ENCODE results near the gene PRDM15. TPM values are rescaled to one million over a fixed set of nuclear protein-coding genes. Genes with fewer than 3 reads are reported as not detected.

PRDM15 gene
- total and polyA plus RNA-seq, 2 experiments from 2014 or later = 2.3 to 4.2 TPM

DNA sequence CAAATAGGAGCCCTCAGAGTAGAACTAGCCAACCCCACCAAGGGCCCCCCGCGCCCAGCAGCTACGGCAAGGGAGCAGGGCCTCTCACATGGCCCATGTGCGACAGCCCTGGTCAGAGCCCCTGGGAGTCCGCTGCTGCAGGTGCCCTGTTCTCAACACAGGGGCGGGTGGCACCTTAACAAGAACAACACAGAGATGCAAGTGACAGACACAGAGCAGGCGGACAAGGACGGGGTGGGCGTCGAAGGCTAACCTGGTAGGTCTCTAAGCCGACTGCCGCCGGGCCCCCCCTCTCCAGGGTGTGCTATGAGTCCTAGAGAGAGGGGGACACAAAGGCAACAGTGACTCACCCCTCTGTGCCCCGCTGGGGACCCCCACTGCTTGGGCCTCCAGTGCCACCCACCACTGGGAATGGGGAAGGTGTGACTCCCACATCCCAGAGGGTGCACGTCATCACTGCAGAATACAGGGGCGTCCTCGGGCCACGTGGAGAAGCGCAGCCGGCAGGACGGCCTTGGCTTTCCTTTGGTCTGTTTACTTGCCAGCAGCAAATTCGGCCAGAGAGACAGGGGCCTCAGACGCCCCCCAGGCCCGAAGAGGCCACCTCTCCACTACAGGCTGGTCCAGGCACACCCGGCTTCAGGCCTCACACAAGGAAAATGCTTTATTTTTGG lies 44.8 kb downstream of the PRDM15 start:
- Histone ChIP-seq H3F3A (ENCODE audit: insufficient read depth) (no peaks in the 10 kb centered on the region), H3K27ac (no peak overlapping the region), H3K79me2 (ENCODE audit: insufficient read depth) (no peaks in the 10 kb centered on the region), H4K20me1 (ENCODE audit: insufficient read depth) (no peaks in the 10 kb centered on the region), H3K4me3 (no peak overlapping the region), H3K9me3 (ENCODE audit: low read depth) (no peaks in the 10 kb centered on the region), H3K9me2 (ENCODE audit: insufficient read depth) (no peaks in the 10 kb centered on the region), H3K4me1 (ENCODE audit: insufficient read depth) (no peaks in the 10 kb centered on the region), H2AFZ (no peak overlapping the region), H3K4me2 (ENCODE audit: unreplicated experiment) (no peak overlapping the region), H3K36me3 (ENCODE audit: low read depth) (no peaks in the 10 kb centered on the region), H3K27me3 (replicated peaks; ENCODE audit: insufficient read depth) (no peaks in the 10 kb centered on the region), H3K9ac (no peak overlapping the region)
- no peak for DNase-seq
- in situ Hi-C loops (cut with MboI) = no loop called here
- TF ChIP-seq EZH2phosphoT487 (IDR thresholded peaks at IDR 0.05; ENCODE audit: insufficient read depth, low read depth) = no peak
- WGBS, 2 experiments (ENCODE audit: low coverage in 1 of 2, low lambda C conversion rate in 2 of 2, missing lambda C conversion rate in 2 of 2) = 87 to 88% methylated on average over 24 to 25 of the region's 25 CpGs

GRCh38 chr21:41833497-41834115 lies 45.5 kb downstream of the PRDM15 start:
- in situ Hi-C loops (cut with MboI) = no loop called here

GRCh38 chr21:41832596-41833496 lies 46.3 kb downstream of the PRDM15 start:
- no peak overlapping the region for H3K27ac ChIP-seq
- H3K9me2 ChIP-seq (ENCODE audit: insufficient read depth) = no peaks in the 10 kb centered on the region
- in situ Hi-C loops (cut with MboI) = no loop called here
- H3K36me3 ChIP-seq (ENCODE audit: low read depth) = no peaks in the 10 kb centered on the region
- H3K27me3 ChIP-seq (replicated peaks; ENCODE audit: insufficient read depth) = no peaks in the 10 kb centered on the region
- no peak overlapping the region for H3K4me3 ChIP-seq
- no peaks in the 10 kb centered on the region for H3K9me3 ChIP-seq (ENCODE audit: low read depth)
- TF ChIP-seq EZH2 (IDR thresholded peaks at IDR 0.05; ENCODE audit: insufficient read depth, poor library complexity, severe bottlenecking) = no peak
- TF ChIP-seq EZH2phosphoT487 (IDR thresholded peaks at IDR 0.05; ENCODE audit: insufficient read depth, low read depth) = no peak
- no peaks in the 10 kb centered on the region for H3K4me1 ChIP-seq (ENCODE audit: insufficient read depth)
- H4K20me1 ChIP-seq (ENCODE audit: insufficient read depth) = no peaks in the 10 kb centered on the region
- DNase-seq = no peak
- no peaks in the 10 kb centered on the region for H3K79me2 ChIP-seq (ENCODE audit: insufficient read depth)
- H2AFZ ChIP-seq = no peak overlapping the region
- WGBS, 2 experiments (ENCODE audit: low coverage in 1 of 2, low lambda C conversion rate in 2 of 2, missing lambda C conversion rate in 2 of 2) = 90% methylated on average over 16 to 17 of the region's 17 CpGs
- no peaks in the 10 kb centered on the region for H3F3A ChIP-seq (ENCODE audit: insufficient read depth)
- no peak overlapping the region for H3K9ac ChIP-seq
- no peak overlapping the region for H3K4me2 ChIP-seq (ENCODE audit: unreplicated experiment)

More at GRCh38 chr21:41833497-41834115, 45.5 kb downstream of the PRDM15 start:
- no peaks in the 10 kb centered on the region for H3K9me2 ChIP-seq (ENCODE audit: insufficient read depth)
- no peaks in the 10 kb centered on the region for H3F3A ChIP-seq (ENCODE audit: insufficient read depth)
- no peak overlapping the region for H3K27ac ChIP-seq
- H3K9me3 ChIP-seq (ENCODE audit: low read depth) = no peaks in the 10 kb centered on the region
- 98% methylated on average over 13 of the region's 13 CpGs for WGBS, 2 experiments (ENCODE audit: low coverage in 1 of 2, low lambda C conversion rate in 2 of 2, missing lambda C conversion rate in 2 of 2)
- no peak for DNase-seq
- H3K4me1 ChIP-seq (ENCODE audit: insufficient read depth) = no peaks in the 10 kb centered on the region
- no peak overlapping the region for H3K4me3 ChIP-seq
- no peaks in the 10 kb centered on the region for H3K27me3 ChIP-seq (replicated peaks; ENCODE audit: insufficient read depth)
- no peaks in the 10 kb centered on the region for H3K79me2 ChIP-seq (ENCODE audit: insufficient read depth)
- no peaks in the 10 kb centered on the region for H3K36me3 ChIP-seq (ENCODE audit: low read depth)
- no peak overlapping the region for H3K4me2 ChIP-seq (ENCODE audit: unreplicated experiment)
- no peaks in the 10 kb centered on the region for H4K20me1 ChIP-seq (ENCODE audit: insufficient read depth)
- no peak overlapping the region for H2AFZ ChIP-seq
- TF ChIP-seq EZH2phosphoT487 (IDR thresholded peaks at IDR 0.05; ENCODE audit: insufficient read depth, low read depth) = no peak
- no peak for TF ChIP-seq EZH2 (IDR thresholded peaks at IDR 0.05; ENCODE audit: insufficient read depth, poor library complexity, severe bottlenecking)
- H3K9ac ChIP-seq = no peak overlapping the region

DNA sequence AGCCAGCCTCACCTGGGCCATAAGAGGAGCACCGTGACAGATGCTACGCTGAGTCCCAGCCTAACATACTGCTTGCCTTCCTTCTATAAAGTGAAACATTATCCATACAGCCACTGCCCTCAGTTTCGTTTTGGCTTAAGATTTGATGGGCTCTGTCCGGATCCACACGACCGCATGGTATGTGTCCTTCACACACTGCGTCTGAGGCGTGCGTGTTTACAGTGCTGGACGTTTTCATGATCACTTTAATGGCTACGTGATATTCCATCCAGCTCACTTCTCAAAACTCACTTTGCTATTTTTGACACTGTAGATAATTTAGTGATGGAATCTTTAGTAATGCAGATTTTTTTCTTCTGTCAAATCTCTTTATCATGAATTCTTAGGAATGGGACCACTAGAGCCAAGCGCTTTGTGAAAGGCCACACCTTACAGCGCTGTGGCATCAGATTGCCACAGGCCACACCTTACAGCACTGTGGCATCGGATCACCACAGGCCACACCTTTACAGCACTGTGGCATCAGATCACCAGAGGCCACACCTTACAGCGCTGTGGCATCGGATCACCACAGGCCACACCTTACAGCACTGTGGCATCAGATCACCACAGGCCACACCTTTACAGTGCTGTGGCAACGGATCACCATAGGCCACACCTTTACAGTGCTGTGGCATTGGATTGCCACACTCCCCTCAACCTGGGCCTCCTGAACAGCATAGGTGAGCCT lies 47.1 kb downstream of the PRDM15 start:
- no peak for DNase-seq
- 98% methylated on average over 16 to 17 of the region's 17 CpGs for WGBS, 2 experiments (ENCODE audit: low coverage in 1 of 2, low lambda C conversion rate in 2 of 2, missing lambda C conversion rate in 2 of 2)
- H3K27ac ChIP-seq = no peak overlapping the region

More for the DNA sequence above, 47.1 kb downstream of the PRDM15 start:
- Histone ChIP-seq H3K9me3 (ENCODE audit: low read depth) (no peaks in the 10 kb centered on the region), H3K4me2 (ENCODE audit: unreplicated experiment) (no peak overlapping the region), H3F3A (ENCODE audit: insufficient read depth) (no peaks in the 10 kb centered on the region), H2AFZ (no peak overlapping the region), H4K20me1 (ENCODE audit: insufficient read depth) (no peaks in the 10 kb centered on the region), H3K9ac (no peak overlapping the region), H3K36me3 (ENCODE audit: low read depth) (no peaks in the 10 kb centered on the region), H3K79me2 (ENCODE audit: insufficient read depth) (no peaks in the 10 kb centered on the region), H3K4me1 (ENCODE audit: insufficient read depth) (no peaks in the 10 kb centered on the region), H3K9me2 (ENCODE audit: insufficient read depth) (no peaks in the 10 kb centered on the region), H3K27me3 (replicated peaks; ENCODE audit: insufficient read depth) (no peaks in the 10 kb centered on the region), H3K4me3 (no peak overlapping the region)
- in situ Hi-C loops (cut with MboI) = no loop called here
- TF ChIP-seq EZH2 (IDR thresholded peaks at IDR 0.05; ENCODE audit: insufficient read depth, poor library complexity, severe bottlenecking) (no peak), EZH2phosphoT487 (IDR thresholded peaks at IDR 0.05; ENCODE audit: insufficient read depth, low read depth) (no peak)
